T-helper 2 cell treated with Interferon-gamma antibody and Interleukin-4, amounts not matched to agents 5 μg/mL and 100 μg/mL, for 36 hours (primary cell): ENCODE results near the gene NAV2.

Source experiments
- DNase-seq: peaks from one replicate; pipeline ENCODE4 v3.0.0; 2021; ENCODE audit warnings: low spot score
- H3K27ac Mint-ChIP-seq: one replicate; pipeline ENCODE4 v1.8.0; 2021; ENCODE audit warnings: mild to moderate bottlenecking, mixed read lengths
- H3K27me3 Mint-ChIP-seq: one replicate; pipeline ENCODE4 v1.8.0; 2021; ENCODE audit warnings: low read depth, mixed read lengths
- H3K36me3 Mint-ChIP-seq: one replicate; pipeline ENCODE4 v1.8.0; 2021; ENCODE audit warnings: low read depth, mixed read lengths
- H3K4me1 Mint-ChIP-seq: one replicate; pipeline ENCODE4 v1.8.0; 2021; ENCODE audit warnings: low read depth, mixed read lengths
- H3K4me3 Mint-ChIP-seq: one replicate; pipeline ENCODE4 v1.8.0; 2022; ENCODE audit warnings: mild to moderate bottlenecking, moderate library complexity, mixed read lengths
- H3K9me3 Mint-ChIP-seq: one replicate; pipeline ENCODE4 v1.8.0; 2021; ENCODE audit warnings: mixed read lengths

NAV2 gene

GRCh38 chr11:19929655-19930054 is 217.0 kb downstream of the NAV2 start:
- Mint-ChIP-seq H3K4me1 (no peaks in the 10 kb centered on the region), H3K27ac (no peak overlapping the region)
- no peak for DNase-seq

GRCh38 chr11:19931141-19931770 is 218.6 kb downstream of the NAV2 start:
- Mint-ChIP-seq H3K9me3 (no peaks in the 10 kb centered on the region), H3K27ac (no peak overlapping the region), H3K27me3 (no peaks in the 10 kb centered on the region), H3K4me1 (no peaks in the 10 kb centered on the region), H3K36me3 (no peaks in the 10 kb centered on the region), H3K4me3 (no peak overlapping the region)
- DNase-seq = no peak

More at GRCh38 chr11:19929655-19930054, 217.0 kb downstream of the NAV2 start:
- H3K36me3 Mint-ChIP-seq = no peaks in the 10 kb centered on the region
- no peaks in the 10 kb centered on the region for H3K9me3 Mint-ChIP-seq
- no peaks in the 10 kb centered on the region for H3K27me3 Mint-ChIP-seq
- H3K4me3 Mint-ChIP-seq = no peak overlapping the region

DNA sequence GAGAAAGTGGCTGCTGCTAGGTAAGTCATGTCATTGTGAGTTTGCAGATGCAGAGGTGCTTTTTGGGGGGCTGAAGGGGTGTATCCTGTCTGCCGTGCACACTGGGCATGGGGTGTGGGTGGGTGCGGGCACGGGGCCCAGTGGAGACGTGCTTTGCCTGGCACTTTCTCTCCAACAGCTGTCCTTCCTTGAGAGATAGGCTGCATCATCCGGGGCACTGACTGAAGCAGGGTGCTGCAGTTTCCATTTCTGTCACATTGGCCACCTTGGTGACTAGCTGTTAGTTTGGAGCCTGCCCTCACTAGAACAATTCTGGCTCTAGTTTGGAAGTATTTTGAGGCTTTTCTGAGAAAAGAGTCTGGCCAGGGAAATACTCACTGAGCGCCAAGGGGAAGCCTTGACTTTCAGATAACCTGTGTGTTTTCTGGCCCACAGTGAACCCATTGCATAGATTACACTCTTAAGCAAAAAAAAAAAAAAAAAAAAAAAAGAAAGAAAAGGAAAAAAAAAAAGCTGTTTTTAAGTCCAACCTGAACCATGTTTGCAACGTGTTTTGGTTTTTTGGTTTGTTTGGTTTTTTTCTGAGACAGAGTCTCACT is 219.2 kb downstream of the NAV2 start:
- Mint-ChIP-seq H3K4me1 (no peaks in the 10 kb centered on the region), H3K27ac (no peak overlapping the region), H3K4me3 (no peak overlapping the region), H3K36me3 (no peaks in the 10 kb centered on the region), H3K27me3 (no peaks in the 10 kb centered on the region), H3K9me3 (no peaks in the 10 kb centered on the region)
- no peak for DNase-seq

GRCh38 chr11:19933132-19933735 is 220.6 kb downstream of the NAV2 start:
- H3K27me3 Mint-ChIP-seq = no peaks in the 10 kb centered on the region
- H3K27ac Mint-ChIP-seq = no peak overlapping the region
- H3K4me1 Mint-ChIP-seq = no peaks in the 10 kb centered on the region
- no peaks in the 10 kb centered on the region for H3K9me3 Mint-ChIP-seq
- no peaks in the 10 kb centered on the region for H3K36me3 Mint-ChIP-seq
- DNase-seq = no peak
- no peak overlapping the region for H3K4me3 Mint-ChIP-seq

DNA sequence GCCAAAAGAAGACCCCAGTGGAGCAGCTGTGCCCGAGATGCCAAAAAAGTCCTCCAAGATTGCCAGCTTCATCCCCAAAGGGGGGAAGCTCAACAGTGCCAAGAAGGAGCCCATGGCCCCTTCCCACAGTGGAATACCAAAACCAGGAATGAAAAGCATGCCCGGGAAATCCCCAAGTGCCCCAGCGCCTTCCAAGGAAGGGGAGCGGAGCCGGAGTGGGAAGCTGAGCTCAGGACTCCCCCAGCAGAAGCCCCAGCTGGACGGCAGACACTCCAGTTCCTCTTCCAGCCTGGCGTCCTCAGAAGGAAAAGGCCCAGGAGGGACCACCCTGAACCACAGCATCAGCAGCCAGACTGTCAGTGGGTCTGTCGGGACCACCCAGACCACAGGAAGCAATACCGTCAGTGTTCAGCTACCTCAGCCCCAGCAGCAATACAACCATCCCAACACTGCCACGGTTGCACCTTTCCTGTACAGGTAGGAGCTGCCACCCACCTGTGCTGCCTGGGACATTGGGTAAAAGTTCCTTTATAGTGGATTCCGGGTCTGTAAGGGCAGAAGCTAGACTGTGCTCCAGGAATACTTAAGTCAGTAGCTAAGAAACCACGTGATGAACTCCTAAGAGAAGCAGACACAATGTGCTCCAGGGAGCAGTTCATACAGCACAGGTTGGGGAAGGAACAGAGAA is 221.3 kb downstream of the NAV2 start:
- Mint-ChIP-seq H3K4me3 (no peak overlapping the region), H3K36me3 (no peaks in the 10 kb centered on the region), H3K27ac (no peak overlapping the region), H3K4me1 (no peaks in the 10 kb centered on the region), H3K9me3 (no peaks in the 10 kb centered on the region), H3K27me3 (no peaks in the 10 kb centered on the region)
- DNase-seq = no peak

DNA sequence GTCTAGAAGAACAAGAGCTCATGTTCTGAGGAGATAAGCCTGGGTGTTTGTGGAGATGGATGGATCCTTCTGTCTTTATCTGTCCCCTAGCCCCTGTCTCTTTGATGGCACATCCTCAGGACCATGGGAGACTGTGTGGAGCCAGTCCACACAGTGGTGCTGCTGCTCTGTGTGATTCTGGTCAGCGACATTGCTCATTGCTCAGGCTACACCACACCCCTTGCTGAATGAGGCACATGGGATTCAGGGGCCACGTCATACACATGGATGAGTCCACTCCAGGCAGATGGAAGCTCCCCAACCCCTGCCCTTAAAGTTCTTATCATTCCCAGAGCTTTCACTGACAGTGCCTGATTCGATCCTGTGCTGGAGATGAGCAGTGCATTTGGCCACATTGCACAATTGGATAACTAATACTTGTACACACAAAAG is 222.2 kb downstream of the NAV2 start:
- DNase-seq = no peak
- H3K9me3 Mint-ChIP-seq = no peaks in the 10 kb centered on the region
- no peak overlapping the region for H3K27ac Mint-ChIP-seq
- H3K36me3 Mint-ChIP-seq = no peaks in the 10 kb centered on the region
- H3K4me1 Mint-ChIP-seq = no peaks in the 10 kb centered on the region
- H3K4me3 Mint-ChIP-seq = no peak overlapping the region
- no peaks in the 10 kb centered on the region for H3K27me3 Mint-ChIP-seq

- H3K4me1 Mint-ChIP-seq = no peaks in the 10 kb centered on the region
- no peak overlapping the region for H3K27ac Mint-ChIP-seq
- H3K27me3 Mint-ChIP-seq = no peaks in the 10 kb centered on the region
- H3K9me3 Mint-ChIP-seq = no peaks in the 10 kb centered on the region
- no peak overlapping the region for H3K4me3 Mint-ChIP-seq
- no peak for DNase-seq
- H3K36me3 Mint-ChIP-seq = no peaks in the 10 kb centered on the region
These were observed 222.9 kb downstream of the NAV2 start for GRCh38 chr11:19935507-19935906.

GRCh38 chr11:19936461-19936860 is 223.8 kb downstream of the NAV2 start:
- Mint-ChIP-seq H3K4me3 (no peak overlapping the region), H3K27me3 (no peaks in the 10 kb centered on the region), H3K9me3 (no peaks in the 10 kb centered on the region), H3K27ac (no peak overlapping the region), H3K4me1 (no peaks in the 10 kb centered on the region), H3K36me3 (no peaks in the 10 kb centered on the region)
- no peak for DNase-seq

DNA sequence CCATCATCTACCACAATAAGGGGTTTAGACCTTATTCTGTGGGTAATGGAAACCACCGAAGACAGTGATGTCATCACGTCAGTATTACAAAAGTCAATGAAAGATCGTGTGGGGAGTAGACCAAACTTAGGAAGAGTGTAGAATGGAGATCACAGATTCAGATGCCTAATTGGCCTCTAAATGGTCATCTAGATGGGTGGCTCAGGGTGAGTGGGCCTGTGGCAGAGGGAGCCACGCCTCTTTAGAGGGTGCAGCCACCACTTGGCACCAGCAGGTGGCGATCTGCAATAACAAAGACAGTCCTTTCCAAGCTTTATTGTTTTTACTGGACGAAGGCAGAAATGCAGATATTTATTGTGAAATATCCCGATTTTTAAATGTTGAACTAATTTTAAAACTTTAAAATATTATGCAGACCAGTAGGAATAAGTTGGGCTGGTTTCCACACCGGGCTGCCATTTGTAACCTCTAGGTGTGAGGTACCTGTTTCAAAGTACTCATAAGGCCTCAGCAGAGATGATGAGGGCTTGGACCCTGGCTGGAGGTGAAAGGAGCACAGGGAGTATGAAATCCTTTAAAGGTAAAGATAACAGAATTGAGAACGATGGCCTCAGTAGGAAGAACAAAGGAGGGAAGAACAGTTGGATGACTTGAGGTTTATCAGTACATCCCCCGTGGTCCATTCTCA is 225.7 kb downstream of the NAV2 start:
- DNase-seq = peak; percentile 16
- Mint-ChIP-seq H3K4me3 (no peak overlapping the region), H3K27me3 (no peaks in the 10 kb centered on the region), H3K36me3 (no peaks in the 10 kb centered on the region), H3K27ac (no peak overlapping the region), H3K9me3 (no peaks in the 10 kb centered on the region), H3K4me1 (no peaks in the 10 kb centered on the region)

DNA sequence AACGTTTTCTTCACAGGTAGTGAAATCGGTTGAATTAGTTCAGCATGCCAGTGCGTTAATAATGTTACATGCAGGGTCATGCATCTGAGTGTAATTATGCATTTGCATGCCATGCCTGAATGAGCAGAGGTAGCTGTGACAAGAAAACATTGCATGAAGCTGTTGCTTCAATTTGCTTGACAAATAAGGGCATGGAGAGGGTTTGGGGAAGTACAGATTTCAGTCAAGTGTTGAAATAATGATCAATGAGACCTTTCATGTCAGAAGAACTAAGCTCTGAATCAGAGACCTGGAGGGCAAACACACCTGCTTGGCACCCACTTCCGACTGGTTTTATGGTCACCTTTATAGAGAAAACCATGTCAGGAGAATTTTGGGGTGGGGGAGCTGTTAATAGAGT is 226.2 kb downstream of the NAV2 start:
- Mint-ChIP-seq H3K9me3 (no peaks in the 10 kb centered on the region), H3K4me1 (no peaks in the 10 kb centered on the region), H3K27me3 (no peaks in the 10 kb centered on the region), H3K27ac (no peak overlapping the region), H3K36me3 (no peaks in the 10 kb centered on the region), H3K4me3 (no peak overlapping the region)
- DNase-seq = no peak

DNA sequence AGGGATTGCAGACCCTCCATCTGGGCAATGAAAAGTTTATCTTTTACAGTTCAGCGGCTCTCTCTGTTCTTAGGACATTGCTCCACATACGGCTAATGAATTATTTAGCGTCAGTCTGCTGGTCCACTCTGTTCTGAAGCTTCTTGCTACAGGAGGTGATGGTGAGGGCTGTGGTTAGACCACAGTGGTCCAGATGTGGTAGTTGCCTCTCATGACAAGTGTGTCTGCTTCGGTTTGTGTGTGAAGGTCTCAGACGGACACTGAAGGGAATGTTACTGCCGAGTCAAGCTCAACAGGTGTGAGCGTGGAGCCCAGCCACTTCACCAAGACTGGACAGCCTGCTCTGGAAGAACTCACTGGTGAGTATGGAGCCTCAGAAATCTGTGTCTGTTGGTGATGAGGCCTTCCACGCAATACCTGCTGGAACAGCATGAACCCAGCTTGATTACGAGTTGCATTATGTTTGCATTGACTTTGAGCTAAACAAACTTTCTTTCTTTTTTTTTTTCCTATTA is 226.8 kb downstream of the NAV2 start:
- DNase-seq = no peak
- H3K27ac Mint-ChIP-seq = no peak overlapping the region
- no peak overlapping the region for H3K4me3 Mint-ChIP-seq
- no peaks in the 10 kb centered on the region for H3K36me3 Mint-ChIP-seq
- H3K4me1 Mint-ChIP-seq = no peaks in the 10 kb centered on the region
- no peaks in the 10 kb centered on the region for H3K9me3 Mint-ChIP-seq
- peaks cover 2% of the 10 kb centered on the region for H3K27me3 Mint-ChIP-seq

- Mint-ChIP-seq H3K4me3 (no peak overlapping the region), H3K9me3 (no peaks in the 10 kb centered on the region), H3K27me3 (peaks cover 6% of the 10 kb centered on the region), H3K36me3 (no peaks in the 10 kb centered on the region), H3K27ac (no peak overlapping the region), H3K4me1 (no peaks in the 10 kb centered on the region)
- no peak for DNase-seq
These were observed 228.2 kb downstream of the NAV2 start for GRCh38 chr11:19940831-19941230.

DNA sequence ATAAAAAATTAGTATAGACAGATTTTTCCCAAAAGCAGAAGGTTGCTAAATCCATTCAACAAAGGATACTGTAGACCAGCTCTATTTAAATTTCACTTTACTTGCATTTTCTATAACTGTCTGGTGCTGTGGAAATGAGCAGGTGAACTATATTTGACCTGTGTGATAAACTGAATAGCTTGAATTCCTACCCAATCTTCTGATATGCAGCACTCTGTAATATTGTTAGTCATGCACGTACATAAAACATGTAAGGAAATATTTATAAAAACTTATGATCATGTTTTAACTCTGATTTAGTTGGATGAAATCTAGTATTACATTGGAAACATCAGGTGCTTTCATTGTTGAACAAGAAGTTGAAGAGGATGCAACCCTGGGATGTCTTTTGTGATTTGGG is 234.0 kb downstream of the NAV2 start:
- peaks cover 3% of the 10 kb centered on the region for H3K4me1 Mint-ChIP-seq
- H3K27me3 Mint-ChIP-seq = peaks cover 10% of the 10 kb centered on the region
- no peaks in the 10 kb centered on the region for H3K9me3 Mint-ChIP-seq
- no peaks in the 10 kb centered on the region for H3K36me3 Mint-ChIP-seq
- no peak overlapping the region for H3K4me3 Mint-ChIP-seq
- H3K27ac Mint-ChIP-seq = no peak overlapping the region
- no peak for DNase-seq
